ENCODE results near the gene PNPLA5. TPM values are rescaled to one million over a fixed set of nuclear protein-coding genes. Genes with fewer than 3 reads are reported as not detected.

PNPLA5 gene
- total RNA-seq, 1 experiment from 2014 or later: 5.5 TPM

GRCh38 chr22:43921370-43921769 is 29.6 kb upstream of the PNPLA5 start:
- Histone ChIP-seq H3K4ac (ENCODE audit: low read depth, low read length) (no peak overlapping the region), H3K56ac (ENCODE audit: insufficient read length, low read depth, low read length) (no peak overlapping the region), H2BK12ac (ENCODE audit: insufficient read length, low read depth, low read length) (no peak overlapping the region), H3K27ac (ENCODE audit: insufficient read length, low read depth, low read length) (no peak overlapping the region), H4K20me1 (ENCODE audit: control insufficient read depth, insufficient read depth, insufficient read length) (no peaks in the 10 kb centered on the region), H3K23me2 (ENCODE audit: insufficient read length, low read depth, low read length, poor library complexity, severe bottlenecking) (peaks cover 3% of the 10 kb centered on the region), H2AFZ (ENCODE audit: low read length) (no peak overlapping the region), H4K8ac (replicated peaks; ENCODE audit: insufficient read length, low read depth, low read length) (no peak overlapping the region), H3K18ac (ENCODE audit: insufficient read length, low read depth, low read length) (no peak overlapping the region), H3K9me3 (ENCODE audit: control insufficient read depth, low read depth, low read length) (no peaks in the 10 kb centered on the region), H3K79me2 (ENCODE audit: insufficient read depth, low read length) (no peaks in the 10 kb centered on the region; the same call in 1 of the 2 replicates), H4K5ac (ENCODE audit: insufficient read length, low read depth, low read length) (no peak overlapping the region), H3K14ac (ENCODE audit: insufficient read depth, low read length) (no peak overlapping the region; the same call in 1 of the 2 replicates), H3K4me1 (ENCODE audit: insufficient read depth, low read length) (peaks cover 3% of the 10 kb centered on the region; the same call in 1 of the 2 replicates), H3T11ph (ENCODE audit: low read length) (no peak overlapping the region), H2AK5ac (ENCODE audit: insufficient read length, low read length) (no peak overlapping the region), H3K4me2 (ENCODE audit: insufficient read depth, insufficient read length, low read length) (no peak overlapping the region), H3K79me1 (ENCODE audit: insufficient read depth, low read depth, low read length, poor library complexity, severe bottlenecking) (no peaks in the 10 kb centered on the region), H2BK5ac (ENCODE audit: insufficient read length, low read length) (no peak overlapping the region), H3K27me3 (ENCODE audit: insufficient read depth, low read length) (no peaks in the 10 kb centered on the region), H2BK20ac (ENCODE audit: low read depth, low read length, poor library complexity, severe bottlenecking) (no peak overlapping the region), H4K91ac (ENCODE audit: insufficient read length, low read depth, low read length) (no peak overlapping the region), H2BK15ac (ENCODE audit: low read depth, low read length) (no peak overlapping the region), H3K23ac (ENCODE audit: insufficient read length, low read depth, low read length) (no peak overlapping the region), H2BK120ac (ENCODE audit: low read depth, low read length, poor library complexity, severe bottlenecking) (no peak overlapping the region), H3K9ac (ENCODE audit: extremely low read depth, insufficient read length, low read length) (no peak overlapping the region)
- H3K27ac Mint-ChIP-seq: no peak overlapping the region
- H3K4me3 Mint-ChIP-seq: no peak overlapping the region
- peaks cover 29 to 31% of the 10 kb centered on the region in 2 experiments for H3K4me1 Mint-ChIP-seq
- peaks cover 2 to 4% (median 3%) of the 10 kb centered on the region in 3 experiments; a peak in 5 of 7 replicates for H3K36me3 Mint-ChIP-seq (ENCODE audit: insufficient read depth in 1 of 3, low read depth in 3 of 3)
- no peak for DNase-seq
- WGBS (ENCODE audit: extremely low coverage, insufficient read length, low lambda C conversion rate): no CpG with 5 or more reads among the region's 4 CpGs
- TF ChIP-seq CTCF (conservative IDR thresholded peaks at IDR 0.05): no peak
- no peaks in the 10 kb centered on the region; a peak in 1 of 5 replicates for H3K9me3 Mint-ChIP-seq
- peaks cover 14% of the 10 kb centered on the region for H3K27me3 Mint-ChIP-seq (ENCODE audit: low read depth)

Data from H9 (cell line).